CD14-positive monocyte (primary cell): Measurements from ENCODE around the gene RTCA. TPM values are rescaled to one million over a fixed set of nuclear protein-coding genes. Genes with fewer than 3 reads are reported as not detected.
"Not testable (repeated sequence)": the region's sequence is repeated elsewhere in the genome, so short reads cannot be mapped to it uniquely, and the experiment has no call there.

ENCODE experiments used
- DNase-seq, 3 donors: peaks; one replicate each; pipeline ENCODE4 v3.0.0-alpha.2; 2011 to 2022
- H2AFZ ChIP-seq: 2 replicates; pipeline ENCODE4 v1.6.0; 2012; ENCODE audit warnings: mild to moderate bottlenecking, low read depth, low read length, inconsistent platforms; ENCODE audit not compliant: insufficient read depth, poor library complexity, severe bottlenecking
- H3K27ac ChIP-seq, 2 donors: 1 replicate in 1 of 2; 2 replicates in 1 of 2; pipeline ENCODE4 v1.5.1; 2012 to 2013; ENCODE audit warnings: low read length in 2 of 2, control low read depth in 1 of 2, inconsistent platforms in 1 of 2, low read depth in 1 of 2, mild to moderate bottlenecking in 1 of 2
- H3K27me3 ChIP-seq, 2 donors: one replicate each; pipeline versions ENCODE4 v1.6.0 to v1.6.1; 2011 to 2013; ENCODE audit warnings: low read length in 2 of 2; ENCODE audit not compliant: control insufficient read depth in 2 of 2, insufficient read depth in 2 of 2
- H3K36me3 ChIP-seq, 2 donors: replicated peaks in 1 of 2; 1 replicate in 1 of 2; 2 replicates in 1 of 2; pipeline versions ENCODE4 v1.5.1 to v1.6.1; 2012 to 2013; ENCODE audit warnings: low read length in 2 of 2, control low read depth in 1 of 2, inconsistent platforms in 1 of 2, mild to moderate bottlenecking in 1 of 2; ENCODE audit not compliant: insufficient read depth in 2 of 2, control insufficient read depth in 1 of 2
- H3K4me1 ChIP-seq, 2 donors: 1 replicate in 1 of 2; 2 replicates in 1 of 2; pipeline versions ENCODE4 v1.5.1 to v1.6.1; 2012 to 2013; ENCODE audit warnings: low read length in 2 of 2, control low read depth in 1 of 2, inconsistent platforms in 1 of 2, mild to moderate bottlenecking in 1 of 2, moderate library complexity in 1 of 2; ENCODE audit not compliant: insufficient read depth in 2 of 2, control insufficient read depth in 1 of 2
- H3K4me2 ChIP-seq: replicated peaks from 2 replicates; pipeline ENCODE3; 2012; ENCODE audit warnings: low read length, moderate library complexity, mild to moderate bottlenecking; ENCODE audit not compliant: poor library complexity, severe bottlenecking; ENCODE audit errors: extremely low read depth
- H3K4me3 ChIP-seq, 3 experiments: fragments of 200-600 bp in 1 of 3; sonication (generic) in 1 of 3; replicated peaks in 1 of 3; 1 replicate in 2 of 3; 2 replicates in 1 of 3; pipeline ENCODE4 v1.5.1; 2011 to 2013; ENCODE audit warnings: low read length in 3 of 3, mild to moderate bottlenecking in 3 of 3, control low read depth in 2 of 3, low read depth in 2 of 3, inconsistent platforms in 1 of 3, moderate library complexity in 1 of 3
- H3K79me2 ChIP-seq: 2 replicates; pipeline ENCODE4 v1.6.0; 2012; ENCODE audit warnings: mild to moderate bottlenecking, control low read depth, inconsistent platforms, low read length, moderate library complexity; ENCODE audit not compliant: insufficient read depth
- H3K9ac ChIP-seq: 2 replicates; pipeline ENCODE4 v1.6.0; 2017; ENCODE audit warnings: low read length, mild to moderate bottlenecking; ENCODE audit not compliant: insufficient read depth, poor library complexity, severe bottlenecking
- H3K9me3 ChIP-seq, 2 donors: replicated peaks in 1 of 2; 1 replicate in 1 of 2; 2 replicates in 1 of 2; pipeline versions ENCODE4 v1.5.1 to v1.6.1; 2012 to 2013; ENCODE audit warnings: low read length in 2 of 2, control low read depth in 1 of 2; ENCODE audit not compliant: control insufficient read depth in 1 of 2, insufficient read depth in 1 of 2
- H4K20me1 ChIP-seq: 2 replicates; pipeline ENCODE4 v1.6.0; 2012; ENCODE audit warnings: mild to moderate bottlenecking, low read length, control low read depth, moderate library complexity; ENCODE audit not compliant: insufficient read depth
- H3K27ac Mint-ChIP-seq, 7 donors: one replicate each; pipeline ENCODE4 v1.8.0; 2020; ENCODE audit warnings: mild to moderate bottlenecking in 7 of 7, mixed read lengths in 7 of 7, moderate library complexity in 6 of 7, inconsistent platforms in 2 of 7
- H3K27me3 Mint-ChIP-seq, 3 donors: one replicate each; pipeline ENCODE4 v1.8.0; 2021 to 2022; ENCODE audit warnings: low read depth in 3 of 3, mild to moderate bottlenecking in 3 of 3, mixed read lengths in 3 of 3, moderate library complexity in 3 of 3, inconsistent platforms in 1 of 3
- H3K36me3 Mint-ChIP-seq, 2 donors: one replicate each; pipeline ENCODE4 v1.8.0; 2020; ENCODE audit warnings: mixed read lengths in 2 of 2, inconsistent platforms in 1 of 2, mild to moderate bottlenecking in 1 of 2
- H3K4me1 Mint-ChIP-seq: one replicate; pipeline ENCODE4 v1.8.0; 2020; ENCODE audit warnings: mild to moderate bottlenecking, mixed read lengths
- H3K4me3 Mint-ChIP-seq, 2 donors: one replicate each; pipeline ENCODE4 v1.8.0; 2020; ENCODE audit warnings: mild to moderate bottlenecking in 2 of 2, mixed read lengths in 2 of 2, moderate library complexity in 1 of 2
- H3K9me3 Mint-ChIP-seq, 7 donors: one replicate each; pipeline ENCODE4 v1.8.0; 2020 to 2022; ENCODE audit warnings: mixed read lengths in 7 of 7, mild to moderate bottlenecking in 6 of 7, moderate library complexity in 6 of 7, inconsistent platforms in 2 of 7
- CTCF ChIP-seq: fragments of 200-600 bp; IDR thresholded peaks from one replicate; pipeline ENCODE4 v1.8.0; 2022; ENCODE audit warnings: antibody characterized with exemption, mild to moderate bottlenecking
- WGBS: methylation state at CpG from one replicate; pipeline ENCODE4 v1.1.5; 2013; ENCODE audit warnings: missing lambda C conversion rate; ENCODE audit not compliant: insufficient coverage; 5-methylcytosine and 5-hydroxymethylcytosine counted together
- intact Hi-C, 2 donors: fragments of 100-400 bp; cut with micrococcal nuclease; formaldehyde crosslinking; loops; one replicate each; pipeline versions ENCODE4 v1.15.0 to v1.15.1; 2023
- polyA plus RNA-seq, 3 donors: library from polyadenylated mRNA; depleted of rRNA in 1 of 3; unstranded in 2 of 3; stranded (reverse) in 1 of 3; fragments of 300-500 nt in 2 of 3; fragments of >200 nt in 1 of 3; fragmentation: Illumina TruSeq in 2 of 3; gene quantifications; 1 replicate in 2 of 3; 2 replicates in 1 of 3; pipeline ENCODE4 v1.2.3, GENCODE V29; 2012 to 2021

The RTCA gene
- polyA plus RNA-seq, 3 donors = 11.7 to 18.3 (median 17.9) TPM

- Histone ChIP-seq H3K9ac (no peak overlapping the region), H3K79me2 (no peaks in the 10 kb centered on the region), H3K36me3 (peaks cover 58 to 93% of the 10 kb centered on the region in 2 donors), H4K20me1 (no peaks in the 10 kb centered on the region), H3K4me3 (no peak overlapping the region), H2AFZ (no peak overlapping the region), H3K27me3 (no peaks in the 10 kb centered on the region), H3K4me1 (no peaks in the 10 kb centered on the region), H3K4me2 (no peak overlapping the region), H3K27ac (no peak overlapping the region), H3K9me3 (no peaks in the 10 kb centered on the region)
- Mint-ChIP-seq H3K4me3 (no peak overlapping the region), H3K9me3 (no peaks in the 10 kb centered on the region), H3K36me3 (peaks cover 66 to 69% of the 10 kb centered on the region in 2 donors), H3K27ac (no peak overlapping the region), H3K27me3 (no peaks in the 10 kb centered on the region), H3K4me1 (peaks cover 5% of the 10 kb centered on the region)
- TF ChIP-seq CTCF = no peak
- WGBS = no CpG with 5 or more reads among the region's 1 CpG
- DNase-seq = no peak
- intact Hi-C loops = loop anchor here in 1 of 2 donors (5.0 kb wide), 1 partner anchor 35 kb away; the partner anchor contains the start of gene RTCA
These were observed 33.9 kb upstream of the RTCA start for GRCh38 chr1:100232156-100232555.

GRCh38 chr1:100233566-100233965 lies 32.5 kb upstream of the RTCA start:
- not testable (repeated sequence) for H3K9me3 ChIP-seq, H3K27ac ChIP-seq, H3K4me1 Mint-ChIP-seq, H3K4me3 Mint-ChIP-seq, DNase-seq, H3K79me2 ChIP-seq, H4K20me1 ChIP-seq, H3K9ac ChIP-seq, H3K4me3 ChIP-seq, H3K9me3 Mint-ChIP-seq, H3K27me3 ChIP-seq, H3K4me1 ChIP-seq, H2AFZ ChIP-seq, H3K4me2 ChIP-seq, H3K27ac Mint-ChIP-seq, H3K27me3 Mint-ChIP-seq
- peaks cover 62 to 72% of the 10 kb centered on the region in 2 donors for H3K36me3 Mint-ChIP-seq
- intact Hi-C loops = loop anchor here in 1 of 2 donors (5.0 kb wide), 1 partner anchor 34 kb away; the partner anchor contains the start of gene RTCA
- WGBS = 96% methylated on average over 2 of the region's 4 CpGs
- peaks cover 66 to 91% of the 10 kb centered on the region in 2 donors for H3K36me3 ChIP-seq
